Endothelial cell of umbilical vein (primary cell): ENCODE data around the gene GRHPR. TPM values are rescaled to one million over a fixed set of nuclear protein-coding genes. Genes with fewer than 3 reads are reported as not detected.

Experiments
- BruUV-seq: library from RNA; stranded (reverse); fragments of 400-500 nt; replicated peaks from 2 replicates; lab custom pipeline; 2021; lab: Mats Ljungman, UMichigan
- CTCF ChIA-PET: fragments of 300-600, 350-600 bp; sonication (Branson Sonifier 250); formaldehyde crosslinking; loops from one replicate; lab custom pipeline; 2021; ENCODE audit warnings: antibody characterized with exemption, inconsistent platforms; lab: Charles Lee
- POLR2A ChIA-PET: fragments of 300-600, 350-600 bp; sonication (Branson Sonifier 250); formaldehyde crosslinking; loops from one replicate; lab custom pipeline; 2021; ENCODE audit warnings: antibody characterized with exemption, inconsistent platforms; lab: Charles Lee
- DNase-seq: peaks from one replicate; pipeline ENCODE4 v3.0.0-alpha.2; 2011; ENCODE audit warnings: low read depth, low spot score
- FAIRE-seq: peaks from 2 replicates; lab custom pipeline; 2011; peaks lifted over from hg19 to GRCh38; lab: Jason Lieb, UNC
- H2AFZ ChIP-seq: 2 replicates; pipeline ENCODE4 v1.6.0; 2012; ENCODE audit warnings: low read depth, low read length, control low read depth, inconsistent platforms
- H3K27ac ChIP-seq: 2 replicates; pipeline ENCODE4 v1.5.1; 2011; ENCODE audit warnings: low read depth, mild to moderate bottlenecking, control low read depth, low read length, moderate library complexity; ENCODE audit not compliant: insufficient read depth
- H3K27me3 ChIP-seq, 2 experiments: 2 replicates each; pipeline versions ENCODE4 v1.6.0 to v1.6.1; 2011; ENCODE audit warnings: low read length in 2 of 2, mixed read lengths in 1 of 2; ENCODE audit not compliant: control insufficient read depth in 2 of 2, insufficient read depth in 2 of 2
- H3K36me3 ChIP-seq, 2 experiments: 2 replicates in 1 of 2; 3 replicates in 1 of 2; pipeline ENCODE4 v1.5.1; 2011; ENCODE audit warnings: low read length in 2 of 2, mild to moderate bottlenecking in 1 of 2, moderate library complexity in 1 of 2; ENCODE audit not compliant: control insufficient read depth in 2 of 2, insufficient read depth in 2 of 2; ENCODE audit errors: extremely low read depth in 1 of 2
- H3K4me1 ChIP-seq: 3 replicates; pipeline ENCODE4 v1.5.1; 2011; ENCODE audit warnings: mild to moderate bottlenecking, low read length; ENCODE audit not compliant: control insufficient read depth, insufficient read depth; ENCODE audit errors: extremely low read depth
- H3K4me2 ChIP-seq: 2 replicates; pipeline ENCODE4 v1.6.1; 2011; ENCODE audit warnings: low read length, control low read depth, mixed read lengths; ENCODE audit not compliant: insufficient read depth
- H3K4me3 ChIP-seq, 3 experiments: fragments of 200-600 bp in 1 of 3; sonication (generic), shearing (Covaris generic) in 1 of 3; replicated peaks in 1 of 3; 2 replicates each; pipeline ENCODE4 v1.5.1; 2011 to 2016; ENCODE audit warnings: control low read depth in 3 of 3, low read length in 3 of 3, mild to moderate bottlenecking in 2 of 3, inconsistent platforms in 1 of 3, low read depth in 1 of 3, moderate library complexity in 1 of 3; ENCODE audit not compliant: insufficient read depth in 1 of 3
- H3K79me2 ChIP-seq: 2 replicates; pipeline ENCODE4 v1.6.0; 2012; ENCODE audit warnings: low read length, inconsistent platforms; ENCODE audit not compliant: control insufficient read depth, insufficient read depth
- H3K9ac ChIP-seq: replicated peaks from 2 replicates; pipeline ENCODE3; 2011; ENCODE audit warnings: low read length, control low read depth; ENCODE audit not compliant: insufficient read depth; ENCODE audit errors: extremely low read depth
- H3K9me1 ChIP-seq: replicated peaks from 3 replicates; pipeline ENCODE4 v1.6.0; 2011; ENCODE audit warnings: mild to moderate bottlenecking, low read length; ENCODE audit not compliant: control insufficient read depth, insufficient read depth; ENCODE audit errors: extremely low read depth
- H3K9me3 ChIP-seq: replicated peaks from 2 replicates; pipeline ENCODE4 v1.5.1; 2012; ENCODE audit warnings: low read length, inconsistent platforms; ENCODE audit not compliant: control insufficient read depth, insufficient read depth
- H4K20me1 ChIP-seq: replicated peaks from 2 replicates; pipeline ENCODE3; 2011; ENCODE audit warnings: mild to moderate bottlenecking, low read length; ENCODE audit not compliant: control insufficient read depth, insufficient read depth; ENCODE audit errors: extremely low read depth
- EZH2 ChIP-seq: IDR thresholded peaks from 2 replicates; pipeline ENCODE4 v1.6.1; 2012; ENCODE audit warnings: borderline replicate concordance, low read depth, mild to moderate bottlenecking, moderate library complexity, low read length, inconsistent platforms; ENCODE audit not compliant: severe bottlenecking
- FOS ChIP-seq: IDR thresholded peaks from 2 replicates; pipeline ENCODE4 v1.6.1; 2011; ENCODE audit warnings: mild to moderate bottlenecking, low read length, moderate library complexity, borderline replicate concordance; ENCODE audit not compliant: insufficient read depth
- GATA2 ChIP-seq: IDR thresholded peaks from 2 replicates; pipeline ENCODE4 v1.7.0; 2011; ENCODE audit warnings: low read depth, mild to moderate bottlenecking, moderate library complexity, mixed read lengths, low read length; ENCODE audit not compliant: insufficient read length, insufficient read depth
- JUN ChIP-seq: IDR thresholded peaks from 2 replicates; pipeline ENCODE4 v1.6.1; 2011; ENCODE audit warnings: borderline replicate concordance, low read depth; ENCODE audit not compliant: insufficient read length, insufficient read depth
- MYC ChIP-seq: IDR thresholded peaks from one replicate; pipeline ENCODE4 v1.6.1; 2011; ENCODE audit warnings: mild to moderate bottlenecking, low read depth, low read length
- POLR2A ChIP-seq: IDR thresholded peaks from 2 replicates; pipeline ENCODE4 v1.6.1; 2012; ENCODE audit warnings: low read depth, mild to moderate bottlenecking, control low read depth, low read length
- POLR2AphosphoS5 ChIP-seq: IDR thresholded peaks from 2 replicates; pipeline ENCODE4 v1.6.1; 2012; ENCODE audit warnings: low read depth, mild to moderate bottlenecking, control low read depth, low read length, moderate library complexity; ENCODE audit not compliant: insufficient read depth
- dilution Hi-C: fragments of 300-500 bp; cut with MboI; formaldehyde crosslinking; loops from one replicate; pipeline ENCODE4 v1.15.0; 2019; ENCODE audit warnings: low sequenced_read_pairs; ENCODE audit not compliant: extremely low pct_ligation_motif_present
- intact Hi-C: fragments of 100-400 bp; cut with micrococcal nuclease; formaldehyde crosslinking; loops from one replicate; pipeline ENCODE4 v1.10.0; 2022
- polyA plus RNA-seq, 4 experiments: library from polyadenylated mRNA; depleted of rRNA in 3 of 4; stranded (reverse) in 3 of 4; unstranded in 1 of 4; fragments of >200 nt; gene quantifications; 2 replicates each; pipeline versions ENCODE4 v1.2.1 to v1.2.3, GENCODE V29; 2011 to 2012; ENCODE audit warnings: missing spikeins in 1 of 4
- total RNA-seq: library from RNA; stranded (reverse); gene quantifications from 2 replicates; pipeline ENCODE4 v1.2.3, GENCODE V29; 2021
- TF ChIP-seq, protein P1 (sequence below), 2 donors: IDR thresholded peaks; 1 replicate in 1 of 2; 2 replicates in 1 of 2; pipeline ENCODE4 v1.5.1; 2011; ENCODE audit warnings: low read length in 2 of 2, mild to moderate bottlenecking in 2 of 2, moderate library complexity in 2 of 2, control low read depth in 1 of 2, inconsistent platforms in 1 of 2, low read depth in 1 of 2; ENCODE audit not compliant: insufficient read depth in 1 of 2; ENCODE audit errors: extremely low read depth in 1 of 2
- TF ChIP-seq, protein P2 (sequence below): IDR thresholded peaks from 2 replicates; pipeline ENCODE4 v1.6.1; 2011; ENCODE audit not compliant: insufficient read depth, insufficient read length

Gene GRHPR
- total and polyA plus RNA-seq, 2 donors (not counting 3 experiments of a cell fraction or from before 2014, with no cell fraction given): 91.2 to 247 TPM

DNA sequence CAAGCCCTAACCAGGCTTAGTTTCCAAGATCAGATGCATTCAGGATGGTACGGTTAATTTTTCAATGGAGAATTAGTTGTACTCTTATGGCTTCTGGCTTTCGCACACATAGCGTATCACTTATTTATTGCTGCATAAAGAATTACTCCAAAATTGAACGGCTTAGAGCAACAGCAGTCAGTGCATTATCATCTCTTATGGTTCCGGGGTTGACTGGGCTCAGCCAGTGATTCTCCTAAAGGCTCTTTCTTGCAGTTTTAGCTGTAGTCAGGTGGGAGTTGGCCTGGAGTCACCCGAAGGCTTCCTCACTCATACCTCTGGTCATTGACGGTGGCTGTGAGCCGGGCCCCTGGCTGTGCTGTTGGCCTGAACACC is 595 bp upstream of the GRHPR start:
- intact Hi-C loops (no loop called here), dilution Hi-C loops (no loop called here)
- Histone ChIP-seq H3K36me3 (peaks cover 0 to 6% of the 10 kb centered on the region in 2 experiments), H4K20me1 (no peaks in the 10 kb centered on the region), H3K4me2 (peak overlapping the region; percentile 52), H3K79me2 (peaks cover 25% of the 10 kb centered on the region), H3K4me3 (peak overlapping the region in 2 of 3 experiments; percentile 68 to 72), H3K9me1 (no peaks in the 10 kb centered on the region), H3K27ac (no peak overlapping the region), H3K9me3 (no peaks in the 10 kb centered on the region), H3K4me1 (peaks cover 15% of the 10 kb centered on the region), H2AFZ (peak overlapping the region; percentile 96), H3K9ac (peak overlapping the region; percentile 40), H3K27me3 (no peaks in the 10 kb centered on the region)
- TF ChIP-seq, protein P1, sequence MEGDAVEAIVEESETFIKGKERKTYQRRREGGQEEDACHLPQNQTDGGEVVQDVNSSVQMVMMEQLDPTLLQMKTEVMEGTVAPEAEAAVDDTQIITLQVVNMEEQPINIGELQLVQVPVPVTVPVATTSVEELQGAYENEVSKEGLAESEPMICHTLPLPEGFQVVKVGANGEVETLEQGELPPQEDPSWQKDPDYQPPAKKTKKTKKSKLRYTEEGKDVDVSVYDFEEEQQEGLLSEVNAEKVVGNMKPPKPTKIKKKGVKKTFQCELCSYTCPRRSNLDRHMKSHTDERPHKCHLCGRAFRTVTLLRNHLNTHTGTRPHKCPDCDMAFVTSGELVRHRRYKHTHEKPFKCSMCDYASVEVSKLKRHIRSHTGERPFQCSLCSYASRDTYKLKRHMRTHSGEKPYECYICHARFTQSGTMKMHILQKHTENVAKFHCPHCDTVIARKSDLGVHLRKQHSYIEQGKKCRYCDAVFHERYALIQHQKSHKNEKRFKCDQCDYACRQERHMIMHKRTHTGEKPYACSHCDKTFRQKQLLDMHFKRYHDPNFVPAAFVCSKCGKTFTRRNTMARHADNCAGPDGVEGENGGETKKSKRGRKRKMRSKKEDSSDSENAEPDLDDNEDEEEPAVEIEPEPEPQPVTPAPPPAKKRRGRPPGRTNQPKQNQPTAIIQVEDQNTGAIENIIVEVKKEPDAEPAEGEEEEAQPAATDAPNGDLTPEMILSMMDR (IDR thresholded peaks at IDR 0.05; ENCODE audit: extremely low read depth in 1 of 2, insufficient read depth in 1 of 2, low read depth in 1 of 2, low read length in 2 of 2): no peak
- TF ChIP-seq POLR2AphosphoS5 (no peak), MYC (no peak), EZH2 (no peak), FOS (no peak), POLR2A (no peak)
- POLR2A ChIA-PET: no interaction called here
- peak; percentile 12 for DNase-seq
- CTCF ChIA-PET: interaction anchor here (1.9 kb wide), 1 partner anchor 426 kb away, joined by 10 read pairs; no protein-coding TSS in a partner anchor
- BruUV-seq: no TSS peak
- no peak for FAIRE-seq

DNA sequence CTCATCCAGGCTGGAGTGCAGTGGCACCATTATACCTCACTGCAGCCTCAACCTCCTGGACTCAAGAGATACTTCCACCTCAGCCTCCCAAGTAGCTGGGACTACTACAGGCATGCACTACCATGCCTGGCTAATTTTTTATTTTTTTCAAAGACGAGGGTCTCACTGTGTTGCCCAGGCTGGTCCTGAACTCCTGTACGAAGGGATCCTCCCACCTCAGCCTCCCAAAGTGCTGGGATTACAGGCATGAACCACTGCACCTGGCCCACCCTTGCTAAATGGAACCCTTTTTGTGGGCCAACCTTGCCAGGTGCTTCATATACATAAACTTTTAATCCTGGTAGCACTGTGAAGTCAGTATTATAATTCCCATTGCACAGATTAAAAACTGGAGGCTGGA is 1.0 kb downstream of the GRHPR start:
- ChIA-PET CTCF (interaction anchor here (1.0 to 1.9 kb wide), 2 partner anchors 428 to 551 kb away, joined by 3 to 10 read pairs; no protein-coding TSS in a partner anchor), POLR2A (no interaction called here)
- peaks cover 25% of the 10 kb centered on the region for H3K79me2 ChIP-seq
- DNase-seq (no peak), FAIRE-seq (no peak)
- H3K27me3 ChIP-seq: no peaks in the 10 kb centered on the region
- peak overlapping the region; percentile 88 for H3K9ac ChIP-seq
- H3K4me3 ChIP-seq: peak overlapping the region in 2 of 3 experiments; percentile 68 to 72
- H3K27ac ChIP-seq: no peak overlapping the region
- H3K36me3 ChIP-seq: peaks cover 0 to 13% of the 10 kb centered on the region in 2 experiments
- H2AFZ ChIP-seq: no peak overlapping the region
- TF ChIP-seq, protein P2, sequence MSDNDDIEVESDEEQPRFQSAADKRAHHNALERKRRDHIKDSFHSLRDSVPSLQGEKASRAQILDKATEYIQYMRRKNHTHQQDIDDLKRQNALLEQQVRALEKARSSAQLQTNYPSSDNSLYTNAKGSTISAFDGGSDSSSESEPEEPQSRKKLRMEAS: no peak
- TF ChIP-seq, protein P1 (IDR thresholded peaks at IDR 0.05; ENCODE audit: extremely low read depth in 1 of 2, insufficient read depth in 1 of 2, low read depth in 1 of 2, low read length in 2 of 2): no peak
- TF ChIP-seq GATA2: no peak
- no peak for TF ChIP-seq MYC
- no peak for TF ChIP-seq JUN
- no peak for TF ChIP-seq EZH2
- TF ChIP-seq FOS: no peak
- BruUV-seq: no TSS peak
- no peaks in the 10 kb centered on the region for H3K9me3 ChIP-seq
- intact Hi-C loops: no loop called here
- peak overlapping the region; percentile 52 for H3K4me2 ChIP-seq
- peaks cover 15% of the 10 kb centered on the region for H3K4me1 ChIP-seq
- dilution Hi-C loops: no loop called here
- H3K9me1 ChIP-seq: no peaks in the 10 kb centered on the region
- H4K20me1 ChIP-seq: no peaks in the 10 kb centered on the region
